SU-DHL-6 (cell line): Measurements from ENCODE around the gene KLHL41.

Source experiments
- H2AFZ ChIP-seq: fragments of 200-600 bp; sonication (generic); 2 replicates; pipeline ENCODE4 v1.6.1; 2014; ENCODE audit warnings: low read depth, mild to moderate bottlenecking, moderate library complexity, mixed read lengths, antibody characterized with exemption, low read length; ENCODE audit not compliant: severe bottlenecking
- H3F3A ChIP-seq: fragments of 200-600 bp; shearing (Covaris generic); 2 replicates; pipeline ENCODE4 v1.6.0; 2016; ENCODE audit warnings: antibody characterized with exemption, mild to moderate bottlenecking; ENCODE audit not compliant: insufficient read depth
- H3K27ac ChIP-seq: fragments of 200-600 bp; sonication (generic); 2 replicates; pipeline ENCODE4 v1.5.1; 2016; ENCODE audit warnings: low read depth, mild to moderate bottlenecking, low read length, moderate library complexity, mixed read lengths
- H3K27me3 ChIP-seq: fragments of 200-600 bp; sonication (generic), shearing (Covaris generic); 2 replicates; pipeline ENCODE4 v1.6.0; 2014; ENCODE audit warnings: mild to moderate bottlenecking, low read length
- H3K36me3 ChIP-seq: fragments of 200-600 bp; sonication (generic); 2 replicates; pipeline ENCODE4 v1.6.1; 2014; ENCODE audit warnings: mild to moderate bottlenecking, low read length, mixed read lengths
- H3K4me2 ChIP-seq: fragments of 300-600, 200-600 bp; shearing (Covaris generic), sonication (generic); 2 replicates; pipeline ENCODE4 v1.6.0; 2014; ENCODE audit warnings: low read length, low read depth, mild to moderate bottlenecking; ENCODE audit not compliant: poor library complexity, severe bottlenecking
- H3K4me3 ChIP-seq: fragments of 200-600 bp; sonication (generic); 2 replicates; pipeline ENCODE4 v1.5.1; 2014; ENCODE audit warnings: antibody characterized with exemption, low read length, mild to moderate bottlenecking, mixed read lengths; ENCODE audit not compliant: insufficient read depth, poor library complexity, severe bottlenecking
- H3K79me2 ChIP-seq: fragments of 200-600 bp; sonication (generic); 2 replicates; pipeline ENCODE4 v1.6.1; 2014; ENCODE audit warnings: mild to moderate bottlenecking, low read length, moderate library complexity; ENCODE audit not compliant: insufficient read depth
- H3K9ac ChIP-seq: fragments of 200-600 bp; sonication (generic); 2 replicates; pipeline ENCODE4 v1.7.0; 2014; ENCODE audit warnings: mild to moderate bottlenecking, low read length
- H3K9me2 ChIP-seq: fragments of 200-600 bp; sonication (generic); replicated peaks from 2 replicates; pipeline ENCODE4 v1.6.1; 2014; ENCODE audit warnings: low read length; ENCODE audit not compliant: insufficient read depth
- H3K9me3 ChIP-seq: fragments of 200-600 bp; sonication (generic); 2 replicates; pipeline ENCODE4 v1.6.1; 2014; ENCODE audit warnings: low read length, mixed read lengths; ENCODE audit not compliant: insufficient read depth
- H4K20me1 ChIP-seq: fragments of 200-600 bp; sonication (generic); 2 replicates; pipeline ENCODE4 v1.6.1; 2014; ENCODE audit warnings: low read depth, mild to moderate bottlenecking, antibody characterized with exemption, low read length, moderate library complexity, mixed read lengths
- CTCF ChIP-seq: fragments of 200-600 bp; sonication (generic); IDR thresholded peaks from one replicate; pipeline ENCODE4 v1.5.1; 2017; ENCODE audit warnings: antibody characterized with exemption, mild to moderate bottlenecking, low read length, moderate library complexity; ENCODE audit not compliant: insufficient read depth, poor library complexity, severe bottlenecking
- EZH2phosphoT487 ChIP-seq: fragments of 200-600 bp; sonication (generic), shearing (Covaris generic); conservative IDR thresholded peaks from 2 replicates; pipeline ENCODE4 v1.6.1; 2018; ENCODE audit warnings: mild to moderate bottlenecking, antibody characterized with exemption, low read length, moderate library complexity, mixed read lengths

Gene KLHL41

GRCh38 chr2:169464466-169464865 lies 45.0 kb upstream of the KLHL41 start:
- Histone ChIP-seq H3K4me2 (no peak overlapping the region), H3K9me2 (no peaks in the 10 kb centered on the region), H3K27ac (no peak overlapping the region), H3K9me3 (no peaks in the 10 kb centered on the region), H3K79me2 (no peaks in the 10 kb centered on the region), H3K4me3 (no peak overlapping the region), H3F3A (peaks cover 13% of the 10 kb centered on the region), H2AFZ (no peak overlapping the region), H3K27me3 (no peaks in the 10 kb centered on the region), H4K20me1 (no peaks in the 10 kb centered on the region), H3K9ac (no peak overlapping the region), H3K36me3 (no peaks in the 10 kb centered on the region)
- no peak for TF ChIP-seq CTCF
- TF ChIP-seq EZH2phosphoT487: no peak

GRCh38 chr2:169464882-169465281 lies 44.6 kb upstream of the KLHL41 start:
- Histone ChIP-seq H3K9me2 (no peaks in the 10 kb centered on the region), H2AFZ (no peak overlapping the region), H3F3A (peaks cover 13% of the 10 kb centered on the region), H3K36me3 (no peaks in the 10 kb centered on the region), H3K4me2 (no peak overlapping the region), H3K27ac (no peak overlapping the region), H3K27me3 (no peaks in the 10 kb centered on the region), H3K9ac (no peak overlapping the region), H3K79me2 (no peaks in the 10 kb centered on the region), H4K20me1 (no peaks in the 10 kb centered on the region), H3K4me3 (no peak overlapping the region), H3K9me3 (no peaks in the 10 kb centered on the region)
- no peak for TF ChIP-seq CTCF

- Histone ChIP-seq H3K9me2 (no peaks in the 10 kb centered on the region), H3K27me3 (no peaks in the 10 kb centered on the region), H3K9me3 (no peaks in the 10 kb centered on the region), H3K4me2 (no peak overlapping the region), H3K36me3 (no peaks in the 10 kb centered on the region), H2AFZ (no peak overlapping the region), H3F3A (peaks cover 13% of the 10 kb centered on the region), H4K20me1 (no peaks in the 10 kb centered on the region), H3K79me2 (no peaks in the 10 kb centered on the region), H3K27ac (no peak overlapping the region), H3K4me3 (no peak overlapping the region), H3K9ac (no peak overlapping the region)
- no peak for TF ChIP-seq EZH2phosphoT487
- no peak for TF ChIP-seq CTCF
Observed at GRCh38 chr2:169468841-169469240, 40.7 kb upstream of the KLHL41 start.
